Omental fat pad (tissue), 4 donors: ENCODE measurements around the gene SMPDL3B. TPM values are rescaled to one million over a fixed set of nuclear protein-coding genes. Genes with fewer than 3 reads are reported as not detected.

ENCODE experiments used
- ATAC-seq: fragments of 150-250 bp; one replicate; pipeline ENCODE4 v1.9.1; 2016; ENCODE audit warnings: mild to moderate bottlenecking, moderate library complexity; ENCODE audit not compliant: low FRiP score
- DNase-seq: peaks from one replicate; pipeline ENCODE4 v3.0.0-alpha.2; 2019; ENCODE audit warnings: low spot score
- total RNA-seq, 4 donors: library from RNA; depleted of rRNA; stranded (reverse); fragments of >200 nt; gene quantifications; one replicate each; pipeline ENCODE4 v1.1.0, GENCODE V29; 2016
- TF ChIP-seq, protein P1 (sequence below), 3 donors: fragments of 450-650 bp; IDR thresholded peaks; one replicate each; pipeline ENCODE4 v1.5.1; 2016 to 2017; ENCODE audit warnings: antibody characterized with exemption in 3 of 3, mild to moderate bottlenecking in 3 of 3, moderate library complexity in 2 of 3

SMPDL3B gene
- total RNA-seq, 4 donors from 2014 or later: 0.63 to 17.2 (median 3.6) TPM

DNA sequence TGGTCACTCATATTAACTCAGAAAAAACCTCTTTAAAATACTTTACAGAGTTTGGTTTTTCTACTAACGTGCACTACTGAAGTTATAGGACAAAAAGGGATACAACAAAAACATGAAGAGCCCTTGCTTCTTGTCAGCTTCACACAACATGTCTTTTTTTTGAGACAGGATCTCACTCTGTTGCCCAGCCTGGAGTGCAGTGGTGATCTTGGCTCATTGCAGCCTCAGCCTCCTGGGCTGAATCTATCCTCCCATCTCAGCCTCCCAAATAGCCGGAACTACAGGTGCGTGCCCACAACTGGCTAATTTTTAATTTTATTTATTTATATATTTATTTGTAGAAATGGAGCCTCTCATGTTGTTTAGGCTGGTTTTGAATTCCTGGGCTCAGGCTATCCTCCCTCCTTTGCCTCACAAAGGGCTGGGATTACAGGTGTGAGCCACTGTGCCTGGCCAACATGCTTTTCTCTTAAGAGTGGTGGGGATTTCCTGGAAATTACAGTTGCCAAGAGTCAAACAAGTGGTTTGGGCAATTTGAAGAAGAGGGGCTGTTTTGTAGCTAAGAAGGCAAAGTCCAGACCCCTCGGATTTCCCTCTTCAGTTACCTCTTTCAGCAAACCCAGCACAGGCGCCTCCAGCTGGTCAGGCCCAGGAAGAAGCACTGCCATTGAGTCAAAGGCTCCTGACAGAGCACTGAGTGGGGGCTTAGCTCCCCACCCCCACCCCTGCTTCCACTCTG lies 6.4 kb upstream of the SMPDL3B start:
- DNase-seq (no peak), ATAC-seq (no peak)
- TF ChIP-seq, protein P1, sequence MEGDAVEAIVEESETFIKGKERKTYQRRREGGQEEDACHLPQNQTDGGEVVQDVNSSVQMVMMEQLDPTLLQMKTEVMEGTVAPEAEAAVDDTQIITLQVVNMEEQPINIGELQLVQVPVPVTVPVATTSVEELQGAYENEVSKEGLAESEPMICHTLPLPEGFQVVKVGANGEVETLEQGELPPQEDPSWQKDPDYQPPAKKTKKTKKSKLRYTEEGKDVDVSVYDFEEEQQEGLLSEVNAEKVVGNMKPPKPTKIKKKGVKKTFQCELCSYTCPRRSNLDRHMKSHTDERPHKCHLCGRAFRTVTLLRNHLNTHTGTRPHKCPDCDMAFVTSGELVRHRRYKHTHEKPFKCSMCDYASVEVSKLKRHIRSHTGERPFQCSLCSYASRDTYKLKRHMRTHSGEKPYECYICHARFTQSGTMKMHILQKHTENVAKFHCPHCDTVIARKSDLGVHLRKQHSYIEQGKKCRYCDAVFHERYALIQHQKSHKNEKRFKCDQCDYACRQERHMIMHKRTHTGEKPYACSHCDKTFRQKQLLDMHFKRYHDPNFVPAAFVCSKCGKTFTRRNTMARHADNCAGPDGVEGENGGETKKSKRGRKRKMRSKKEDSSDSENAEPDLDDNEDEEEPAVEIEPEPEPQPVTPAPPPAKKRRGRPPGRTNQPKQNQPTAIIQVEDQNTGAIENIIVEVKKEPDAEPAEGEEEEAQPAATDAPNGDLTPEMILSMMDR (IDR thresholded peaks at IDR 0.05): no peak

DNA sequence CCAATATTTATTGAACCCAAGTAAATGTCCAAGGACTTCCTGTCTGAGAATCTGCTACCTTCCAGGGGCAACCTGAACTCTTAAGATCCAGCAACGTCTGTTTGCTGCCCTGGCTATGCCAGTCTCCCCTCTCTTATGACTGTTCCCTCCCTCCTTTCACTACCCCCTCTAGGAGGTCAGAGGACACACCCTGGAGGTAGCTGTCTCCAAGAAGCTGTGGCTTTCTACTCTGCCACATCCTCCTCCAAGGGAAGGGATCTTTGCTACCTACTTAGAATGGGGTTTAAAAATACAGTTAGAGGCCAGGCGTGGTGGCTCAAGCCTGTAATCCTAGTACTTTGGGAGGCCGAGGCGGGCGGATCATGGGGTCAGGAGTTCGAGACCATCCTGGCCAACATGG lies 3.6 kb upstream of the SMPDL3B start:
- DNase-seq (no peak), ATAC-seq (no peak)
- TF ChIP-seq, protein P1 (IDR thresholded peaks at IDR 0.05): no peak

DNA sequence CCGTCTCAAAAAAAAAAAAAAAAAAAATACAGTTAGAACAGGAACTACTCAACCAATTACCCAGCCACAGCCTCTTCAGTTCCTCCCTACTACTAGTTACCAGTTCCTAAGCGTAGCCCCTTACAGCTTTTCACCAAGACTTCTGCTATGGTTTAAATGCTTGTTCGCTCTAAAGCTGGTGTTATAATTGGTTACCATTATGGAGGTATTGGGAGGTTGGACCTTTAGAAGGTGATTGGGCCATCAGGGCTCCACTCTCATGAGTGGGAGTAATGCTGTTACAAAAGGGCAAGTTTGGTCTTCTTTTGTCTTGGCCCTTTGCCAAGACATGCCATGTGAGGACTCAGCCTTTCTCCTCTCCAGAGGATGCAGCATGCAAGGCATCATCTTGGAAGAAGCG lies 3.0 kb upstream of the SMPDL3B start:
- DNase-seq (no peak), ATAC-seq (no peak)
- TF ChIP-seq, protein P1 (IDR thresholded peaks at IDR 0.05): no peak

DNA sequence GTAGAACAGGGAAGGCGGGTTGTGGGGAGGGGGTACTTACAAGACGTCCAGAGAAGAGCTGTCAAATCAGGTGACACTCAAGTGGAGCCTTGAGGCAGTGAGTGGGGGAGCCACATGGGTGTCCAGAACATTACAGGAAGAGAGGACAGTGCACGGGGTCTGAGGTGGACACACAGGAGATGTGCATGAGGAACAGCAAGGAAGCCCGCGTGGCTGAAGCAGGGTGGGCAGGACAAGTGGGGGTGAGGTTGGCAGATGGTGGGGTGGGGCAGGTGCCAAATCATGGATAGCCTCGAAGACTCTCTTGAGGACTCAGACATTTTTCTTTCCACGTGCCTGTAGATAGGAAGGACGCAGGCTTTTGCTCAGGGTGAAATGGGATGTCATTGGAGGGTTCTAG lies 921 bp downstream of the SMPDL3B start:
- DNase-seq (no peak), ATAC-seq (no peak)
- TF ChIP-seq, protein P1 (IDR thresholded peaks at IDR 0.05): no peak

DNA sequence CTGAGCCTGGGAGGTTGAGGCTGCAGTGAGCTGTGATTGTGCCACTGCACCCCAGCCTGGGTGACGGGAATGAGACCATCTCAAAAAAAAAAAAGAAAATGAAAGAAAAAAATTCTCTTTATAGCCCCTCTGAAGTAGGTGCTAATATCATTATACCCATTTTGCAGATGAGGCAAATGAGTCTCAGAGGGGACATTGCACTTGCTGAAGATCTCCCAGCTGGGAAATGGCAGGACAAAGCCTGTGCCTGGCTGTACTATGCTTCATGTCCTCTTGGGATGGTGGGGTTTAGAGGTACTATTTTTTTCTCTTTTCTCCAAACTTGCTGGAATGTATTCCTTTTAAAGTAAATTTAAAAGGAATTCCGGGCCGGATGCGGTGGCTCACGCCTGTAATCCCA lies 1.6 kb downstream of the SMPDL3B start:
- TF ChIP-seq, protein P1 (IDR thresholded peaks at IDR 0.05): no peak
- DNase-seq: no peak
- ATAC-seq: no peak

DNA sequence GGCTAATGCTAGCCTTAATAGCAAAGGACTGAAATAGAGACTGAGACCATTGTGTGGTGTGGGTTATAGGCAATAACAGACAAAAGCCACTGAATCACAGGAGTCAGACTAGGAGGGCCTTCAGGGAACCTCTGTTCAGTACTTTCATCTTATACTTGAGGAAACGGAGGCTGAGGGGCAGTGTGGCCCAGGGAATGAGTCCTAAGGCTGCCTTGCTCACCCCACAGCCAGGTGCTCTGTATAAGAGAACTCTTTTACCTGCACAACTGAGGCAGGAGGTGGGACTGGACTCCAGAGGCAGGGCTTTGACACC lies 2.7 kb downstream of the SMPDL3B start:
- ATAC-seq (no peak), DNase-seq (no peak)

DNA sequence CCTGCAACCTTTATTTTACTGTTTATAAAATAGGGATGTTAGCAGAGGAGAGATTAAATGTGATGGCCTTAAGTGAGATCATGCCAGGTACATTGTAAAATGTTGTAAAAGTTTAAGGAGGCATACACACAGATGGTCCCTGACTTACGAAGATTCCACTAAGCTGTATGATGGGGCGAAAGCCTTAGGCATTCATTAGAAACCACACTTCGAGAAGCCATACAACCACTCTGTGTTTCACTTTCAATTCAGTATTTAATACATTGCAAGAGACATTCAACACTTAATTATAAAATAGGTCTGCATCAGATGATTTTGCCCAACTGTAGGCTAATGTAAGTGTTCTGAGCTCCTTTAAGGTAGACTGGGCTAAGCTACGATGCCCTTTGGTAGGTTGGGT lies 3.7 kb downstream of the SMPDL3B start:
- TF ChIP-seq, protein P1 (IDR thresholded peaks at IDR 0.05): no peak
- DNase-seq (no peak), ATAC-seq (no peak)

More for the DNA sequence above, 2.7 kb downstream of the SMPDL3B start:
- TF ChIP-seq, protein P1 (IDR thresholded peaks at IDR 0.05): no peak
